ENCODE results near the gene LIN54. TPM values are rescaled to one million over a fixed set of nuclear protein-coding genes. Genes with fewer than 3 reads are reported as not detected.
"Not testable (repeated sequence)": the region's sequence is repeated elsewhere in the genome, so short reads cannot be mapped to it uniquely, and the experiment has no call there.

The LIN54 gene
- total RNA-seq, 4 donors from 2014 or later: 4.8 to 18.2 (median 9.2) TPM

DNA sequence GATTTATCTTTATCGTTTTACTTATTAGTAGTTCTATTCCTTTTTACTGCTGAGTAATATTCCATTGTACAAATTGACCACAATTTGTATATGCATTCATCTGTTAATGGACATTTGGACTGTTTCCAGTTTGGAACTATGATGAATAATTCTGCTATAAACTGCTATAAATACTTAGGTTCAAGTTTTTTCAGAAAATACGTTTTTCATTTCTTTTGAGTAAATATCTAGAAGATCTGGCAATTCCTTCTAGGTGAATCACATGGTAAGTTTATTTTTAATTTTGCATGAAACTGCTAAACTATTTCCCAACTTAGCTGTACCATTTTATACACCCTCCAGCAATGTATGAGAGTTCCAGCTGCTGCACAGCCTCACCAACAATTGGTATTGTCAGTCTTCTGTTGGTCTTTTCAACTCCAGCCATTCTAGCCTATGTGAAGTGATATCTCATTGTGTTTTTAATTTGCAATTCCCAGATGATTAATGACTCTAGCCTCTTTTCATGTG is 22.2 kb downstream of the LIN54 start:
- H3K27ac ChIP-seq: no peak overlapping the region
- 79 to 89% methylated on average over 2 of the region's 2 CpGs for WGBS, 2 donors (ENCODE audit: low coverage in 1 of 2)
- in situ Hi-C loops (cut with MboI; ENCODE audit: low pct_ligation_motif_present in 1 of 4, low pct_unique_long_range_greater_than_20kb in 1 of 4, low sequenced_read_pairs in 3 of 4): no loop called here
- TF ChIP-seq POLR2AphosphoS5 (IDR thresholded peaks at IDR 0.05): no peak
- TF ChIP-seq, protein P1, sequence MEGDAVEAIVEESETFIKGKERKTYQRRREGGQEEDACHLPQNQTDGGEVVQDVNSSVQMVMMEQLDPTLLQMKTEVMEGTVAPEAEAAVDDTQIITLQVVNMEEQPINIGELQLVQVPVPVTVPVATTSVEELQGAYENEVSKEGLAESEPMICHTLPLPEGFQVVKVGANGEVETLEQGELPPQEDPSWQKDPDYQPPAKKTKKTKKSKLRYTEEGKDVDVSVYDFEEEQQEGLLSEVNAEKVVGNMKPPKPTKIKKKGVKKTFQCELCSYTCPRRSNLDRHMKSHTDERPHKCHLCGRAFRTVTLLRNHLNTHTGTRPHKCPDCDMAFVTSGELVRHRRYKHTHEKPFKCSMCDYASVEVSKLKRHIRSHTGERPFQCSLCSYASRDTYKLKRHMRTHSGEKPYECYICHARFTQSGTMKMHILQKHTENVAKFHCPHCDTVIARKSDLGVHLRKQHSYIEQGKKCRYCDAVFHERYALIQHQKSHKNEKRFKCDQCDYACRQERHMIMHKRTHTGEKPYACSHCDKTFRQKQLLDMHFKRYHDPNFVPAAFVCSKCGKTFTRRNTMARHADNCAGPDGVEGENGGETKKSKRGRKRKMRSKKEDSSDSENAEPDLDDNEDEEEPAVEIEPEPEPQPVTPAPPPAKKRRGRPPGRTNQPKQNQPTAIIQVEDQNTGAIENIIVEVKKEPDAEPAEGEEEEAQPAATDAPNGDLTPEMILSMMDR (IDR thresholded peaks at IDR 0.05): no peak
- no peak for TF ChIP-seq POLR2A (IDR thresholded peaks at IDR 0.05)
- no peak for TF ChIP-seq EP300 (IDR thresholded peaks at IDR 0.05; ENCODE audit: low read depth)
- no peak for DNase-seq
- H3K4me1 ChIP-seq: peaks cover 0 to 15% (median 4%) of the 10 kb centered on the region in 4 donors
- no peaks in the 10 kb centered on the region for H3K9me3 ChIP-seq
- no peaks in the 10 kb centered on the region for H3K27me3 ChIP-seq
- H3K4me3 ChIP-seq: no peak overlapping the region
- intact Hi-C loops (cut with DNase I; ENCODE audit: low total_unique reads): no loop called here
- peaks cover 0 to 11% (median 0%) of the 10 kb centered on the region in 4 donors for H3K36me3 ChIP-seq

GRCh38 chr4:82987519-82987918 is 23.1 kb downstream of the LIN54 start:
- in situ Hi-C loops (cut with MboI; ENCODE audit: low pct_ligation_motif_present in 1 of 4, low pct_unique_long_range_greater_than_20kb in 1 of 4, low sequenced_read_pairs in 3 of 4); intact Hi-C loops (cut with DNase I; ENCODE audit: low total_unique reads): not testable (repeated sequence)

DNA sequence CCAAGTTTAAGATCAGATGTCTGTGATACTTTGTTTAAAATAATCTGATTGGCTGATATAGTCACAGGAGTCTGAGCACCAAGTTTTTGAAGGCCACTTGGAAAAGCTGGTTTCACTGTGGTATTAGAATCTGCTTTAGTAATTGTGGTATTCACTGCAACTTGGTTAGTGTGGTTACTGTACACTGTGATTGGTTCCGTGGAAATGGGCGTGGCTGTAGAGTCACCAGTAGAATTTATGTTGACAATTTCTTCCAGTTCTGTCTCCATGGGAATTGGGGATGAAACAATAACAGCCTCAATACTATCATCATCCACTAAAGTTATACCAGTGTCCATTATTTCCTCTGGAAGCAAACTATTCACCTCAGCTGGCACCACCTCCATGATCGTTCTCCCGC is 26.2 kb downstream of the LIN54 start:
- no peak overlapping the region for H3K4me3 ChIP-seq
- no peaks in the 10 kb centered on the region for H3K27me3 ChIP-seq
- peaks cover 0 to 11% (median 0%) of the 10 kb centered on the region in 4 donors for H3K36me3 ChIP-seq
- H3K27ac ChIP-seq: no peak overlapping the region
- H3K9me3 ChIP-seq: no peaks in the 10 kb centered on the region
- in situ Hi-C loops (cut with MboI; ENCODE audit: low pct_ligation_motif_present in 1 of 4, low pct_unique_long_range_greater_than_20kb in 1 of 4, low sequenced_read_pairs in 3 of 4) (no loop called here), intact Hi-C loops (cut with DNase I; ENCODE audit: low total_unique reads) (no loop called here)
- no peak for DNase-seq
- TF ChIP-seq POLR2A (IDR thresholded peaks at IDR 0.05) (no peak), POLR2AphosphoS5 (IDR thresholded peaks at IDR 0.05) (no peak), EP300 (IDR thresholded peaks at IDR 0.05; ENCODE audit: low read depth) (no peak)
- TF ChIP-seq, protein P1 (IDR thresholded peaks at IDR 0.05): no peak
- 88 to 92% methylated on average over 2 to 4 of the region's 4 CpGs for WGBS, 2 donors (ENCODE audit: low coverage in 1 of 2)
- peaks cover 0 to 21% (median 6%) of the 10 kb centered on the region in 4 donors for H3K4me1 ChIP-seq

More at GRCh38 chr4:82987519-82987918, 23.1 kb downstream of the LIN54 start:
- DNase-seq, H3K27me3 ChIP-seq, H3K4me3 ChIP-seq, H3K27ac ChIP-seq, H3K9me3 ChIP-seq: not testable (repeated sequence)
- Histone ChIP-seq H3K4me1 (peaks cover 0 to 15% (median 4%) of the 10 kb centered on the region in 4 donors), H3K36me3 (peaks cover 0 to 11% (median 0%) of the 10 kb centered on the region in 4 donors)

GRCh38 chr4:82983444-82983843 is 27.2 kb downstream of the LIN54 start:
- in situ Hi-C loops (cut with MboI; ENCODE audit: low pct_ligation_motif_present in 1 of 4, low pct_unique_long_range_greater_than_20kb in 1 of 4, low sequenced_read_pairs in 3 of 4): no loop called here
- H3K36me3 ChIP-seq: peaks cover 0 to 11% (median 0%) of the 10 kb centered on the region in 4 donors
- H3K9me3 ChIP-seq: no peaks in the 10 kb centered on the region
- no peak for TF ChIP-seq EP300 (IDR thresholded peaks at IDR 0.05; ENCODE audit: low read depth)
- TF ChIP-seq POLR2A (IDR thresholded peaks at IDR 0.05): no peak
- TF ChIP-seq, protein P1 (IDR thresholded peaks at IDR 0.05): no peak
- TF ChIP-seq POLR2AphosphoS5 (IDR thresholded peaks at IDR 0.05): no peak
- no peaks in the 10 kb centered on the region for H3K27me3 ChIP-seq
- WGBS, 2 donors (ENCODE audit: low coverage in 1 of 2): 97% methylated on average over 3 of the region's 3 CpGs
- intact Hi-C loops (cut with DNase I; ENCODE audit: low total_unique reads): no loop called here
- no peak for DNase-seq
- no peak overlapping the region for H3K4me3 ChIP-seq
- H3K4me1 ChIP-seq: peaks cover 0 to 18% (median 4%) of the 10 kb centered on the region in 4 donors
- no peak overlapping the region for H3K27ac ChIP-seq

- peak in 1 of 3 donors; percentile 8 for TF ChIP-seq POLR2AphosphoS5 (IDR thresholded peaks at IDR 0.05)
- no peak for TF ChIP-seq EP300 (IDR thresholded peaks at IDR 0.05; ENCODE audit: low read depth)
- 56% methylated on average over 1 of the region's 1 CpG for WGBS, 2 donors (ENCODE audit: low coverage in 1 of 2)
- H3K36me3 ChIP-seq: peaks cover 0 to 11% (median 0%) of the 10 kb centered on the region in 4 donors
- in situ Hi-C loops (cut with MboI; ENCODE audit: low pct_ligation_motif_present in 1 of 4, low pct_unique_long_range_greater_than_20kb in 1 of 4, low sequenced_read_pairs in 3 of 4): no loop called here
- H3K9me3 ChIP-seq: no peaks in the 10 kb centered on the region
- no peak for DNase-seq
- intact Hi-C loops (cut with DNase I; ENCODE audit: low total_unique reads): no loop called here
- no peaks in the 10 kb centered on the region for H3K27me3 ChIP-seq
- H3K4me1 ChIP-seq: peaks cover 0 to 18% (median 4%) of the 10 kb centered on the region in 4 donors
- no peak overlapping the region for H3K4me3 ChIP-seq
- H3K27ac ChIP-seq: no peak overlapping the region
These were observed 29.5 kb downstream of the LIN54 start for GRCh38 chr4:82981138-82981537.
